Loucy (cell line): Measurements from ENCODE around the gene L3MBTL4.

Experiments
- H2AFZ ChIP-seq: fragments of 200-600 bp; sonication (generic); 2 replicates; pipeline ENCODE4 v1.6.0; 2016; ENCODE audit warnings: antibody characterized with exemption, mild to moderate bottlenecking, low read length, moderate library complexity
- H3F3A ChIP-seq: fragments of 200-600 bp; 2 replicates; pipeline ENCODE4 v1.6.0; 2016; ENCODE audit warnings: antibody characterized with exemption, low read depth, mild to moderate bottlenecking
- H3K27me3 ChIP-seq: fragments of 200-600 bp; sonication (generic); 2 replicates; pipeline ENCODE4 v1.6.1; 2014; ENCODE audit warnings: low read length, mild to moderate bottlenecking; ENCODE audit not compliant: insufficient read depth, poor library complexity, severe bottlenecking
- H3K36me3 ChIP-seq: fragments of 200-600 bp; sonication (generic); 2 replicates; pipeline ENCODE4 v1.6.1; 2016; ENCODE audit warnings: low read length; ENCODE audit not compliant: insufficient read depth
- H3K4me1 ChIP-seq: fragments of 200-600 bp; sonication (generic); 2 replicates; pipeline ENCODE4 v1.5.1; 2014; ENCODE audit warnings: low read length, mild to moderate bottlenecking; ENCODE audit not compliant: insufficient read depth, poor library complexity, severe bottlenecking
- H3K4me2 ChIP-seq: fragments of 200-600 bp; sonication (generic); 2 replicates; pipeline ENCODE4 v1.6.0; 2014; ENCODE audit warnings: antibody characterized with exemption, low read length, low read depth, mild to moderate bottlenecking; ENCODE audit not compliant: poor library complexity, severe bottlenecking
- H3K4me3 ChIP-seq: fragments of 200-600 bp; sonication (generic); 2 replicates; pipeline ENCODE4 v1.5.1; 2014; ENCODE audit warnings: low read length, mild to moderate bottlenecking, mixed read lengths; ENCODE audit not compliant: poor library complexity, severe bottlenecking
- H3K79me2 ChIP-seq: fragments of 200-600 bp; sonication (generic); 2 replicates; pipeline ENCODE4 v1.6.1; 2014; ENCODE audit warnings: low read length; ENCODE audit not compliant: insufficient read depth
- H3K9ac ChIP-seq: fragments of 200-600 bp; sonication (generic); 2 replicates; pipeline ENCODE4 v1.6.0; 2014; ENCODE audit warnings: mild to moderate bottlenecking, low read depth, low read length, moderate library complexity; ENCODE audit not compliant: poor library complexity, severe bottlenecking
- H3K9me2 ChIP-seq: fragments of 200-600 bp; sonication (generic); replicated peaks from 2 replicates; pipeline ENCODE4 v1.6.1; 2016; ENCODE audit warnings: low read depth, low read length, mixed read lengths
- H3K9me3 ChIP-seq: fragments of 200-600 bp; sonication (generic); 2 replicates; pipeline ENCODE4 v1.6.1; 2014; ENCODE audit warnings: mild to moderate bottlenecking, antibody characterized with exemption, low read length, low read depth; ENCODE audit not compliant: insufficient read depth
- H4K20me1 ChIP-seq: fragments of 200-600 bp; sonication (generic); 2 replicates; pipeline ENCODE4 v1.6.0; 2014; ENCODE audit warnings: antibody characterized with exemption, low read length, mild to moderate bottlenecking; ENCODE audit not compliant: insufficient read depth, poor library complexity, severe bottlenecking
- CTCF ChIP-seq: fragments of 200-600 bp; sonication (generic); conservative IDR thresholded peaks from 2 replicates; pipeline ENCODE4 v1.5.1; 2014; ENCODE audit warnings: mild to moderate bottlenecking, antibody characterized with exemption, low read length
- EZH2phosphoT487 ChIP-seq: fragments of 200-600 bp; IDR thresholded peaks from 2 replicates; pipeline ENCODE4 v1.6.1; 2018; ENCODE audit warnings: antibody characterized with exemption, mild to moderate bottlenecking, moderate library complexity, borderline replicate concordance

The L3MBTL4 gene

GRCh38 chr18:5939801-5940667, 474.7 kb downstream of the L3MBTL4 start:
- Histone ChIP-seq H3K9ac (no peak overlapping the region), H3K9me2 (no peaks in the 10 kb centered on the region), H3K4me3 (no peak overlapping the region), H3K27me3 (no peaks in the 10 kb centered on the region), H3K36me3 (no peaks in the 10 kb centered on the region), H4K20me1 (no peaks in the 10 kb centered on the region), H3K4me2 (no peak overlapping the region), H3K79me2 (no peaks in the 10 kb centered on the region), H3K4me1 (no peaks in the 10 kb centered on the region), H3K9me3 (no peaks in the 10 kb centered on the region; the same call in 1 of the 2 replicates), H2AFZ (no peak overlapping the region), H3F3A (no peaks in the 10 kb centered on the region)
- no peak for TF ChIP-seq EZH2phosphoT487
- no peak for TF ChIP-seq CTCF

GRCh38 chr18:5937795-5938194, 476.9 kb downstream of the L3MBTL4 start:
- TF ChIP-seq CTCF (no peak), EZH2phosphoT487 (no peak)

GRCh38 chr18:5937121-5937520, 477.6 kb downstream of the L3MBTL4 start:
- Histone ChIP-seq H3K4me2 (no peak overlapping the region), H3K27me3 (no peaks in the 10 kb centered on the region), H3K79me2 (no peaks in the 10 kb centered on the region), H2AFZ (no peak overlapping the region), H3K36me3 (no peaks in the 10 kb centered on the region), H3K4me1 (no peaks in the 10 kb centered on the region), H3K9me3 (no peaks in the 10 kb centered on the region; the same call in 1 of the 2 replicates), H3K9ac (no peak overlapping the region), H3K9me2 (no peaks in the 10 kb centered on the region), H3K4me3 (no peak overlapping the region), H4K20me1 (no peaks in the 10 kb centered on the region), H3F3A (no peaks in the 10 kb centered on the region)
- no peak for TF ChIP-seq CTCF
- TF ChIP-seq EZH2phosphoT487 = no peak

More at GRCh38 chr18:5937795-5938194, 476.9 kb downstream of the L3MBTL4 start:
- Histone ChIP-seq H3K4me1 (no peaks in the 10 kb centered on the region), H3K9me3 (no peaks in the 10 kb centered on the region; the same call in 1 of the 2 replicates), H3K27me3 (no peaks in the 10 kb centered on the region), H3K9ac (no peak overlapping the region), H3K9me2 (no peaks in the 10 kb centered on the region), H2AFZ (no peak overlapping the region), H3K4me2 (no peak overlapping the region), H3F3A (no peaks in the 10 kb centered on the region), H3K4me3 (no peak overlapping the region), H3K79me2 (no peaks in the 10 kb centered on the region), H4K20me1 (no peaks in the 10 kb centered on the region), H3K36me3 (no peaks in the 10 kb centered on the region)
